DOHH2 (cell line): Measurements from ENCODE around the gene CDIPT.
A peak's percentile ranks its signal among the peaks of the same experiment; 100 is the strongest.

Source experiments
- H3F3A ChIP-seq: fragments of 200-600 bp; sonication (generic), shearing (Covaris generic); 2 replicates; pipeline ENCODE4 v1.6.0; 2016; ENCODE audit warnings: antibody characterized with exemption, mild to moderate bottlenecking; ENCODE audit not compliant: control insufficient read depth, insufficient read depth
- H3K27ac ChIP-seq: fragments of 200-600 bp; sonication (generic); 2 replicates; pipeline ENCODE4 v1.5.1; 2014; ENCODE audit warnings: low read depth, mild to moderate bottlenecking, low read length, moderate library complexity
- H3K27me3 ChIP-seq: fragments of 200-600 bp; sonication (generic); 2 replicates; pipeline ENCODE4 v1.6.1; 2014; ENCODE audit warnings: mild to moderate bottlenecking, low read length, mixed read lengths; ENCODE audit not compliant: control insufficient read depth
- H3K36me3 ChIP-seq: fragments of 200-600 bp; sonication (generic); 2 replicates; pipeline ENCODE4 v1.6.1; 2014; ENCODE audit warnings: mild to moderate bottlenecking, low read length, moderate library complexity, mixed read lengths; ENCODE audit not compliant: control insufficient read depth
- H3K4me1 ChIP-seq: fragments of 200-600 bp; sonication (generic); 2 replicates; pipeline ENCODE4 v1.6.1; 2014; ENCODE audit warnings: mild to moderate bottlenecking, low read length, mixed read lengths; ENCODE audit not compliant: control insufficient read depth
- H3K4me2 ChIP-seq: fragments of 200-600 bp; sonication (generic); 2 replicates; pipeline ENCODE4 v1.6.0; 2014; ENCODE audit warnings: mild to moderate bottlenecking, low read length, moderate library complexity
- H3K4me3 ChIP-seq: fragments of 200-600 bp; sonication (generic); 2 replicates; pipeline ENCODE4 v1.5.1; 2014; ENCODE audit warnings: mild to moderate bottlenecking, low read length, mixed read lengths
- H3K79me2 ChIP-seq: fragments of 200-600 bp; sonication (generic); 2 replicates; pipeline ENCODE4 v1.6.1; 2014; ENCODE audit warnings: mild to moderate bottlenecking, low read length, mixed read lengths; ENCODE audit not compliant: control insufficient read depth
- H3K9me2 ChIP-seq: fragments of 200-600 bp; sonication (generic); replicated peaks from 2 replicates; pipeline ENCODE4 v1.6.1; 2014; ENCODE audit warnings: mild to moderate bottlenecking, low read length, mixed read lengths; ENCODE audit not compliant: control insufficient read depth
- H3K9me3 ChIP-seq: fragments of 200-600 bp; sonication (generic); 2 replicates; pipeline ENCODE4 v1.6.1; 2014; ENCODE audit warnings: antibody characterized with exemption, low read length, mixed read lengths; ENCODE audit not compliant: control insufficient read depth, insufficient read depth
- H4K20me1 ChIP-seq: fragments of 200-600 bp; sonication (generic); 2 replicates; pipeline ENCODE4 v1.6.0; 2014; ENCODE audit warnings: low read depth, mild to moderate bottlenecking, antibody characterized with exemption, low read length, moderate library complexity; ENCODE audit not compliant: control insufficient read depth, insufficient read depth
- EZH2phosphoT487 ChIP-seq: fragments of 200-600 bp; sonication (generic); IDR thresholded peaks from 2 replicates; pipeline ENCODE4 v1.6.1; 2017; ENCODE audit warnings: borderline replicate concordance, mild to moderate bottlenecking, antibody characterized with exemption, low read length, moderate library complexity, mixed read lengths
- TF ChIP-seq, protein P1 (sequence below): fragments of 200-600 bp; sonication (generic); IDR thresholded peaks from one replicate; pipeline ENCODE4 v1.5.1; 2014; ENCODE audit warnings: antibody characterized with exemption, mild to moderate bottlenecking, low read depth, low read length; ENCODE audit not compliant: poor library complexity, severe bottlenecking

Gene CDIPT

DNA sequence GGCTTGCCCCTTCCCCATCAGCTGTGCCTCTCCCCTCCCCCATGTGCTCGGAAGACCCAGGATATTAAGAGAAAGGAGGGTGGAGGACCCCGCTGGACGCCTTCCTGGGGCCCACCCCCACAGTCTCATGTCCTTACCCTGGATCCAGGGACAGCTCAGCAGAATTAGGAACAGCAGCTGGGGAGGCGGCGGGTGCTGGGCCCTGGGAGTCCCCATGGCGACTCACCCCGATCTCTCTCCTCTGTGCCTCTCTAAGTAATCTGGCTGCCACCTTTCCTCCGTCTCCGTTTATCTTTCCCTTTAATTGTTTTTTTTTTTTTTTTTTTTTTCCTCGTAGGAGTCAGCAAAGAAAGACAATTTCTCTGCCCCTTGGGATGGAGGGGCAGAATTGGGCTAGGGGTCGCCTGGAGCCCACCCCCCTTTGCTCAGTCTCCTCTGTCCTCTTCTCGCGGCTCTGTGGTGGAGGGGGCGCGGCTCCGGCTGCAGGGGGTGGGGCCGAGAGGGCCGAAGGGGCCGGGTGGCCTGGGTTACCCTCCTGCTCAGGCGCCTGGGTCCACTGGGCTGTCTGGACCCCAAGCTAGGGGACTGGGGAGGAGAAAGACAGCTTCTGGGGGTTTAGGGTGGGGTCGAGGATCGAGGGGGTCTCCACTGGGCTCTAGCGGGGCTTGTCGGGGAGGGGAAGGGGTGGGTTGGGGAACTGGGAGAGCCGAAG lies 35.9 kb upstream of the CDIPT start:
- no peaks in the 10 kb centered on the region for H3K9me2 ChIP-seq
- H3K9me3 ChIP-seq, result no peaks in the 10 kb centered on the region
- TF ChIP-seq EZH2phosphoT487, result no peak
- TF ChIP-seq, protein P1, sequence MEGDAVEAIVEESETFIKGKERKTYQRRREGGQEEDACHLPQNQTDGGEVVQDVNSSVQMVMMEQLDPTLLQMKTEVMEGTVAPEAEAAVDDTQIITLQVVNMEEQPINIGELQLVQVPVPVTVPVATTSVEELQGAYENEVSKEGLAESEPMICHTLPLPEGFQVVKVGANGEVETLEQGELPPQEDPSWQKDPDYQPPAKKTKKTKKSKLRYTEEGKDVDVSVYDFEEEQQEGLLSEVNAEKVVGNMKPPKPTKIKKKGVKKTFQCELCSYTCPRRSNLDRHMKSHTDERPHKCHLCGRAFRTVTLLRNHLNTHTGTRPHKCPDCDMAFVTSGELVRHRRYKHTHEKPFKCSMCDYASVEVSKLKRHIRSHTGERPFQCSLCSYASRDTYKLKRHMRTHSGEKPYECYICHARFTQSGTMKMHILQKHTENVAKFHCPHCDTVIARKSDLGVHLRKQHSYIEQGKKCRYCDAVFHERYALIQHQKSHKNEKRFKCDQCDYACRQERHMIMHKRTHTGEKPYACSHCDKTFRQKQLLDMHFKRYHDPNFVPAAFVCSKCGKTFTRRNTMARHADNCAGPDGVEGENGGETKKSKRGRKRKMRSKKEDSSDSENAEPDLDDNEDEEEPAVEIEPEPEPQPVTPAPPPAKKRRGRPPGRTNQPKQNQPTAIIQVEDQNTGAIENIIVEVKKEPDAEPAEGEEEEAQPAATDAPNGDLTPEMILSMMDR, result no peak
- peaks cover 26% of the 10 kb centered on the region for H3K27me3 ChIP-seq
- peak overlapping the region; percentile 87 for H3K4me2 ChIP-seq
- H3K27ac ChIP-seq, result no peak overlapping the region
- H3F3A ChIP-seq, result no peaks in the 10 kb centered on the region
- H3K4me1 ChIP-seq, result peaks cover 10% of the 10 kb centered on the region
- H3K36me3 ChIP-seq, result no peaks in the 10 kb centered on the region
- H3K4me3 ChIP-seq, result peak overlapping the region; percentile 76; the same call in 1 of the 2 replicates
- no peaks in the 10 kb centered on the region for H4K20me1 ChIP-seq
- H3K79me2 ChIP-seq, result no peaks in the 10 kb centered on the region

DNA sequence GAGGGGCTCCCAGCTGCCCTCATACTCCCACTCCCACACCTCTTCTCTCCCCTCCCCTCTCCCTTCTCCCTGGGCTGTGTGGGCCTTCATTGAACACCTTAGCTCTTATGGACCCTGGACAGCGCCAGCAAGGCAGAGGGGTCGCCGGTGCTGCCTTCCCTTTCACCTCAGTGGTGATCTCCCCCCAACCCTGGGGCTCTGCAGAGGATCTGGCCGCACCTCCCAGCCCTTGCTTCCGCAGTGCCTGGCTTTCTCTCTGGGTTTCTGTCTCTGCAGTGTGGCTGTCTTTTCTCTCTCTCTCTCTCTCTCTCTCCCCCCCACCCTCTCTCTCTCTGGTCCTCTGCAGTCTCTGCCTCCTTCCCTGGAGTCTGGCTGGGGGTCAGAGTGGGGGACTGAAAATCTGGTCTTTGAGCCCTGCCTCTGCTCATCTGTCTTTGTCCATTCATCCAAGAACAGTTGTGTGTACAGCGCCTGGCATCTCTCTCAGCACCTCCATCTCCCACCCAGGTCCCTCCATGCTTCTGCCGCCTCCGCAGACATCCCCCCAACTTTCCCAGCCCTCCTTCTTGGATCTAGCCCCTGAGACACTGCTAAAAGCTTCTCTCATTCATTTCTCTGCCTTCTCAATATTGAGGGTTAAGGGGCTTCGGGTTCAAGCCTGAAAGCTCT lies 35.2 kb upstream of the CDIPT start:
- Histone ChIP-seq H3K4me2 (no peak overlapping the region), H3K79me2 (no peaks in the 10 kb centered on the region), H3K9me2 (no peaks in the 10 kb centered on the region), H3K4me1 (peaks cover 10% of the 10 kb centered on the region), H3K27me3 (peaks cover 26% of the 10 kb centered on the region), H4K20me1 (no peaks in the 10 kb centered on the region), H3K36me3 (no peaks in the 10 kb centered on the region), H3K9me3 (no peaks in the 10 kb centered on the region), H3K4me3 (no peak overlapping the region), H3F3A (no peaks in the 10 kb centered on the region), H3K27ac (no peak overlapping the region)
- TF ChIP-seq EZH2phosphoT487, result no peak
- TF ChIP-seq, protein P1, result no peak

DNA sequence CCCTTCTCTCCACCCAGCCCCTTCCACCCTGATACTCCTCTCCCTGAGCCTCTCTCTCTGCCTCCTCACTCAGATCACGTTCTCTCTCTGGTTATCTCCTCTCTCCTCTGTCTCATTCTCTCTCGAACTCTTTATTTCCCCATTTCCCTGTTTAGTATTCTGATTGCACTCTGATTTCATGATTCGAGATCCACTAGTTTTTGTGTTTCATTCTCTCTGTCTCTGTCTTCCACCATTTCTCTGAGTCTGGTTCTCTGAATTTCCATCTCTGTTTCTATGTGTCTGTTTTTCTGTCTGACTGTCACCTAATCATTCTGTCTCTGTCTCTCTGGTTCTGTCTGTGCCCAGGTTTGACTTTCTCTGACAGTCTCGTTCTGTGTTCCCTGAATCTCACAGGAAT lies 34.3 kb upstream of the CDIPT start:
- Histone ChIP-seq H3F3A (no peaks in the 10 kb centered on the region), H3K9me2 (no peaks in the 10 kb centered on the region), H3K27ac (no peak overlapping the region), H3K4me1 (peaks cover 10% of the 10 kb centered on the region), H3K36me3 (no peaks in the 10 kb centered on the region), H3K79me2 (no peaks in the 10 kb centered on the region), H3K4me3 (no peak overlapping the region), H3K27me3 (peaks cover 26% of the 10 kb centered on the region), H3K4me2 (no peak overlapping the region), H4K20me1 (no peaks in the 10 kb centered on the region), H3K9me3 (no peaks in the 10 kb centered on the region)
- TF ChIP-seq, protein P1, result no peak
- no peak for TF ChIP-seq EZH2phosphoT487
